ENCODE measurements around the gene RYR3. TPM values are rescaled to one million over a fixed set of nuclear protein-coding genes. Genes with fewer than 3 reads are reported as not detected.

RYR3 gene
- total RNA-seq, 1 experiment from 2014 or later: not detected

- H3K36me3 Mint-ChIP-seq (ENCODE audit: insufficient read depth, unreplicated experiment): no peaks in the 10 kb centered on the region
- intact Hi-C loops (cut with micrococcal nuclease): no loop called here
- H3K27me3 Mint-ChIP-seq (ENCODE audit: insufficient read depth, unreplicated experiment): peaks cover 21% of the 10 kb centered on the region
- no peaks in the 10 kb centered on the region for H3K4me1 Mint-ChIP-seq (ENCODE audit: insufficient read depth, unreplicated experiment)
- H3K4me3 Mint-ChIP-seq (ENCODE audit: unreplicated experiment): no peak overlapping the region
- peaks cover 6% of the 10 kb centered on the region for H3K9me3 Mint-ChIP-seq (ENCODE audit: unreplicated experiment)
- no peak overlapping the region for H3K27ac Mint-ChIP-seq (ENCODE audit: low read depth, unreplicated experiment)
- ChIA-PET POLR2A (no interaction called here), CTCF (interaction anchor here (0.7 kb wide), 1 partner anchor 52 kb away, joined by 3 read pairs; no protein-coding TSS in a partner anchor)
- no TSS peak for BruUV-seq (replicated peaks)
- no peak for DNase-seq (ENCODE audit: unreplicated experiment)
- no peak for TF ChIP-seq CTCF (IDR thresholded peaks at IDR 0.05; ENCODE audit: unreplicated experiment)
These were observed 33.3 kb downstream of the RYR3 start for GRCh38 chr15:33344111-33344510.

GRCh38 chr15:33344530-33344929 is 33.8 kb downstream of the RYR3 start:
- BruUV-seq (replicated peaks): no TSS peak
- CTCF ChIA-PET: interaction anchor here (0.7 kb wide), 1 partner anchor 52 kb away, joined by 3 read pairs; no protein-coding TSS in a partner anchor
- Mint-ChIP-seq H3K27me3 (ENCODE audit: insufficient read depth, unreplicated experiment) (peaks cover 21% of the 10 kb centered on the region), H3K27ac (ENCODE audit: low read depth, unreplicated experiment) (no peak overlapping the region), H3K4me3 (ENCODE audit: unreplicated experiment) (no peak overlapping the region), H3K9me3 (ENCODE audit: unreplicated experiment) (peaks cover 6% of the 10 kb centered on the region), H3K36me3 (ENCODE audit: insufficient read depth, unreplicated experiment) (no peaks in the 10 kb centered on the region), H3K4me1 (ENCODE audit: insufficient read depth, unreplicated experiment) (no peaks in the 10 kb centered on the region)
- TF ChIP-seq CTCF (IDR thresholded peaks at IDR 0.05; ENCODE audit: unreplicated experiment): no peak
- intact Hi-C loops (cut with micrococcal nuclease): no loop called here
- no peak for DNase-seq (ENCODE audit: unreplicated experiment)
- POLR2A ChIA-PET: no interaction called here

- TF ChIP-seq CTCF (IDR thresholded peaks at IDR 0.05; ENCODE audit: unreplicated experiment): no peak
- Mint-ChIP-seq H3K27me3 (ENCODE audit: insufficient read depth, unreplicated experiment) (peaks cover 27% of the 10 kb centered on the region), H3K4me3 (ENCODE audit: unreplicated experiment) (no peak overlapping the region), H3K9me3 (ENCODE audit: unreplicated experiment) (no peaks in the 10 kb centered on the region), H3K27ac (ENCODE audit: low read depth, unreplicated experiment) (no peak overlapping the region), H3K4me1 (ENCODE audit: insufficient read depth, unreplicated experiment) (no peaks in the 10 kb centered on the region), H3K36me3 (ENCODE audit: insufficient read depth, unreplicated experiment) (no peaks in the 10 kb centered on the region)
- no peak for DNase-seq (ENCODE audit: unreplicated experiment)
- ChIA-PET POLR2A (no interaction called here), CTCF (interaction anchor here (0.6 kb wide), 1 partner anchor 118 kb away, joined by 3 read pairs; no protein-coding TSS in a partner anchor)
- intact Hi-C loops (cut with micrococcal nuclease): no loop called here
- BruUV-seq (replicated peaks): no TSS peak
These were observed 43.6 kb downstream of the RYR3 start for GRCh38 chr15:33354411-33354810.

- ChIA-PET POLR2A (no interaction called here), CTCF (interaction anchor here (0.6 kb wide), 1 partner anchor 341 kb away, joined by 3 read pairs; no protein-coding TSS in a partner anchor)
- H3K27me3 Mint-ChIP-seq (ENCODE audit: insufficient read depth, unreplicated experiment): peaks cover 25% of the 10 kb centered on the region
- no peak for TF ChIP-seq CTCF (IDR thresholded peaks at IDR 0.05; ENCODE audit: unreplicated experiment)
- no peak overlapping the region for H3K4me3 Mint-ChIP-seq (ENCODE audit: unreplicated experiment)
- no peaks in the 10 kb centered on the region for H3K36me3 Mint-ChIP-seq (ENCODE audit: insufficient read depth, unreplicated experiment)
- no peak overlapping the region for H3K27ac Mint-ChIP-seq (ENCODE audit: low read depth, unreplicated experiment)
- intact Hi-C loops (cut with micrococcal nuclease): no loop called here
- no TSS peak for BruUV-seq (replicated peaks)
- no peak for DNase-seq (ENCODE audit: unreplicated experiment)
- H3K4me1 Mint-ChIP-seq (ENCODE audit: insufficient read depth, unreplicated experiment): no peaks in the 10 kb centered on the region
- no peaks in the 10 kb centered on the region for H3K9me3 Mint-ChIP-seq (ENCODE audit: unreplicated experiment)
These were observed 47.1 kb downstream of the RYR3 start for GRCh38 chr15:33357845-33358244.

Measured in MCF 10A (cell line).